ENCODE results near the gene MSH3.
"Not testable (repeated sequence)": the region's sequence is repeated elsewhere in the genome, so short reads cannot be mapped to it uniquely, and the experiment has no call there.

Gene MSH3

GRCh38 chr5:80656425-80656824 is 2.0 kb downstream of the MSH3 start:
- no peak for DNase-seq (ENCODE audit: low read depth)

DNA sequence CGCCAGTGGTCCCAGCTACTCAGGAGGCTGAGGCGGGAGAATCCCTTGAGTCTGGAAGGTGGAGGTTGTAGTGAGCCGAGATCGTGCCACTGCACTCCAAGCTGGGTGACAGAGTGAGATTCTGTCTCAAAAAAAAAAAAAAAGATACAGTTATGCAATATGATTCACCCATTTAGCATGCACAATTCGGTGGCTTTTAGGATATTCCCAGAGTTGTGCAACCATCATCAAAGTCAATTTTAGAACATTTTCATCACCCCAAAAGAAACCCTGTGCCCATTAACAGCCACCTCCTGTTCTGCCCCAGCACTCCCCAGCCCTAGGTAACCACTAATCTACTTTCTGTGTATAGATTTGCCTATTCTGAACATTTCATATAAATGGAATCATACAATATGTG is 4.7 kb downstream of the MSH3 start:
- no peak for DNase-seq (ENCODE audit: low read depth)

DNA sequence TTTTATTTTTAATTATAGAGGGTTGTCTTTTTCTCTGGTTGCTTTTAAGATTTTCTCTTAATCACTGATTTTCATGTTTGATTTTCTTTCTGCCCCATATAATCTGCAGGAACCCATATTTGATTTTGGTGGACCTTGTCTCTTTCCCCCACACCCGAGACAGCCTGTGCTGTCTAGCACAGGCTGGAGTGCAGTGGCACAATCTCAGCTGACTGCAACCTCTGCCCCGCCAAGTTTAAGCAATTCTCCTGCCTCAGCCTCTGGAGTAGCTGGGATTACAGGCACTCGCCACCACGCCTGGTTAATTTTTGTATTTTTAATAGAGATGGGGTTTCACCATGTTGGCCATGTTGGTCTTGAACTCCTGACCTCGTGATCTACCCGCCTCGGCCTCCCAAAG is 6.2 kb downstream of the MSH3 start:
- not testable (repeated sequence) for DNase-seq (ENCODE audit: low read depth)

- no peak for DNase-seq (ENCODE audit: low read depth)
Measured at GRCh38 chr5:80662108-80662507, 7.7 kb downstream of the MSH3 start.

DNA sequence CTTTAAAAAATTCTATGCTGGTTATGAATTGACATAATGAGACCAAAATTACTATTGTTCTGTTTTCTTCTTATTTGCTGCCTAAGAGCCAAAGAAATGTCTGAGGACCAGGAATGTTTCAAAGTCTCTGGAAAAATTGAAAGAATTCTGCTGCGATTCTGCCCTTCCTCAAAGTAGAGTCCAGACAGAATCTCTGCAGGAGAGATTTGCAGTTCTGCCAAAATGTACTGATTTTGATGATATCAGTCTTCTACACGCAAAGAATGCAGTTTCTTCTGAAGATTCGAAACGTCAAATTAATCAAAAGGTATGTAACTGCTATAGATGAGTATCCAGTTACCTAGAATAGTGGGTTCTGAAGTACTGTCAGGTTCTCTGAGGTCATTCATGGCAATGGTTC is 10.6 kb downstream of the MSH3 start:
- DNase-seq (ENCODE audit: low read depth): no peak

DNA sequence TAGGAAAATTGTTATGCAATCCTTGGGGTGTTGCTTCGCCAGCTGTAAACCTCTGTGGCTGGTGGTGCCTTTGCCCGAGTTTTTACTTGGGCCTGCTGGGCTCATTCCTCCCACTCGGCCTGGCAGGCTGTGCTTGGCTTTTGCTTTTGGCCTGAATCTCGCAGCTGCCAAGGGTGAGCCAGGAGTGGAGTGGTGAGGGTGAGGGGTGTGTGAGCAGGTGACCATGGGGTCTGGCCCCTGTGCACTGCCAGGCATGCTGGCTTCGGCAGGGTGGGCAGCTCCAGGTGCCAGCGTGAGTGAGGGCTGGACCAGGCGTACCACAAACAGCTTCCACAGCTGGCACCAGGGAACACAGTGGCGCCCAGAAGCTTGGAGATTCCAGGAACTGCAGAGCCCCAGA is 12.9 kb downstream of the MSH3 start:
- no peak for DNase-seq (ENCODE audit: low read depth)

GRCh38 chr5:80668016-80668969 is 13.8 kb downstream of the MSH3 start:
- DNase-seq (ENCODE audit: low read depth): no peak

DNA sequence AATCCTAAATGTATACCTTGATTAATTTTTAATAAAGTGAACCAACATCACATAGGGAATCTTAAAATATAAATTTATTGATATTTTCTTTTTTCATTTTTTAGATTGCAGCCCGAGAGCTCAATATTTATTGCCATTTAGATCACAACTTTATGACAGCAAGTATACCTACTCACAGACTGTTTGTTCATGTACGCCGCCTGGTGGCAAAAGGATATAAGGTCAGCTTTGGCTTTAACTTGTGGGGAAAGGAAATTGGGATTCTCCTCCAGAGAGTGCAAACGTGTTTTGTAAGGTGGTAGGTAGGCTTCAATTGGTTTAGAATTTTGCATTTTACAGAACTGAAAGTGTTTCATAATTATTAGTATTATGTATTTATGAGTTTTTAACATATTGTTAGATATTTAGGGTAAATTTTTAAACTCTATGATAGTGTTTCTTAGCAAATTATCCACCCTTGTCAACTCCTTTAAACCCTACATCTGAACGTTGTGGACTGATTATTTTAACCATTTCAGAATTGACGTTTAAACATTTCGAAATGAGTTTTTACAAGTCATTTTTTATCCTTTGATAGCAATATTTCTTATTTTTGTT is 17.8 kb downstream of the MSH3 start:
- peak; percentile 36 for DNase-seq (ENCODE audit: low read depth)

DNA sequence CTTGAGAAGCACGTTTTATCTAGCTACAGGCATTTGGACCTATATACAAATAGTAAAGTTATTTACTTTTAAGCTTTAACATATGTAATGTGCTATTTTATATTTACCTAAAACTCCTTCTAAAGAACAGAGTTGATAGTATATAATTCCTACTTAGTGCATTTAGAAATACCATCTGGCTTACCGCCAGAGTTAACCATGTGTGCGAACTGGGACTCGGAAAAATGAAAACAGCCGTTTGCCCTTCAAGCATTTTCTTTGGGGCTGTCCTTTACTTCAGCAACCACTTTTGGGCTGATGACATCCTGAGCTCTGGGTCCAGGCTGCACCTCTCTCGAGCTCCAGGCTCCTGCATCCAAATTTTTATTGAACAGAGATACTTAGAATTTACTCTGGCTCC is 22.3 kb downstream of the MSH3 start:
- no peak for DNase-seq (ENCODE audit: low read depth)

GRCh38 chr5:80686757-80687156 is 32.3 kb downstream of the MSH3 start:
- no peak for DNase-seq (ENCODE audit: low read depth)

- DNase-seq (ENCODE audit: low read depth): no peak
Measured at GRCh38 chr5:80688648-80689420, 34.4 kb downstream of the MSH3 start.

DNA sequence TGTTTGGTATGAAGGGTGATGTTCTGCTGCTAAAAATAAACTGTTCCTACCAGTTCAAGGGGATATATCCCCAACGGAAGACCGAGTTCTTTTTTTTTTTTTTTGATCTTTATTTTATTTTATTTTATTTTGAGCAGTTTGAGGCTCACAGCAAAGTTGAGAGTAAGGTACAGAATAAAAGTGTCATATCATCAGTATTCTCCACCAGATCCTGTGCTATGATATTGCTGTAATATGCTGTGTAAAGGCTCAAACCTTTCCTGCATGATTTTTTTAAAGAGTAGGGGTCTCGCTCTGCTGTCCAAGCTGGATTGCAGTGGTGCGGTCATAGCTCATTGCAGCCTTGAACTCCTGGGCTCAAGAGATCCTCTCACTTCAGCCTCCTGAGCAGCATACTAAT is 35.2 kb downstream of the MSH3 start:
- no peak for DNase-seq (ENCODE audit: low read depth)

GRCh38 chr5:80695666-80696065 is 41.2 kb downstream of the MSH3 start:
- DNase-seq (ENCODE audit: low read depth): no peak

DNA sequence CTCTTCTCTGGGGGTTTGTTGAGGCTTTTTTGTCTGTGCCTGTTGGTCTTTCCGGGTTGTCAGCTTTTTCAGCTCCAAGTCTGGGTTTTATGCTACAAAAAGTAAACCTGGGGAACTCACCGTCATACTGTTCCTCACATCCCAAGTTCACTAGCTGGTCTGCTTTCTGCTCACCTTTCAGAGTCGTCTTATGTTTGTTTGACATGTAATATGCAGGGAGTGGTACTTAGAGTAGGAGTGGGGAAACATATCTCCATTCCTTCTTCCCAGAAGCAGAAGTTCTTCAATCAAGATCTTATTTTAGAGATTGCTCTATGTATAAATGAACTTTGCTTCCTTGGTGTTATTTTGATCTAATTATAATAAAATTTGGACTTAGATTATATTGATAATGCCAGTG is 42.0 kb downstream of the MSH3 start:
- no peak for DNase-seq (ENCODE audit: low read depth)

- DNase-seq (ENCODE audit: low read depth): no peak
Measured at GRCh38 chr5:80697100-80697499, 42.6 kb downstream of the MSH3 start.

DNA sequence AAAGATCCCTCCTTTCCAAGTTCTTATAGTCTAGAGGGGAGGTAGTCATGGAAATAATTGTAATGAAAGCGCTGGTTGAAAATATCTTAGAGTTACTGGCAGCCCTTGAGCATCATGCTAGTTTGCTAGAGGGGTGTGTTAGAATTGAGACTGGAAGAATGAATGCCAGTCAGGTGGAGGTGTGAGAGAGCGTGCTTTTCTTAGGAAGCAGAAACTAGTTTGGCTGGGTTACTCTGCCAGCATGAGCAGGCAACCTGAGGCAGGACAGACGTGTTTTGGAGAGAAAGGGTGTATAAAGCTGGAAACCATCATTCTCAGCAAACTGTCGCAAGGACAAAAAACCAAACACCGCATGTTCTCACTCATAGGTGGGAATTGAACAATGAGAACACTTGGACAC is 43.9 kb downstream of the MSH3 start:
- no peak for DNase-seq (ENCODE audit: low read depth)

DNA sequence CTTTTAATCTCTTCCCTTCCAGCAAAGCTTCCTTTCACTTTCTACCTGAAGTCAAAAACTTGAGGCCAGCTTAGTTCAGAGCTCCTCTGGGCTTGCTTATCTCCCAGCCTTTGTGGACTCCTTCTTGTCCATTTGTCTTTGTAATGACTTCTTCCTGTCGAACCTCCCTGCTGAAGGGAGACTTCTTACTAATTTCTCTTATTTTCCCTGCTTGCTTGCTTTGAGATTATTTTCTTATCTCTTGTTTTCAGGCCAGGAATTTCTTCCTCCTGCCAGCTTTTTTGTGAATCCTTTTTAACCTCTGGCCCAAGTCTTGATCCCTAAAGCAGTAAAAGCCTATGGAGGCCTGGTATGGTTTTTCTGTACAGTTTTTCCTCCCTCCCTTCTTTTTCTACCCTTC is 47.1 kb downstream of the MSH3 start:
- no peak for DNase-seq (ENCODE audit: low read depth)

DNA sequence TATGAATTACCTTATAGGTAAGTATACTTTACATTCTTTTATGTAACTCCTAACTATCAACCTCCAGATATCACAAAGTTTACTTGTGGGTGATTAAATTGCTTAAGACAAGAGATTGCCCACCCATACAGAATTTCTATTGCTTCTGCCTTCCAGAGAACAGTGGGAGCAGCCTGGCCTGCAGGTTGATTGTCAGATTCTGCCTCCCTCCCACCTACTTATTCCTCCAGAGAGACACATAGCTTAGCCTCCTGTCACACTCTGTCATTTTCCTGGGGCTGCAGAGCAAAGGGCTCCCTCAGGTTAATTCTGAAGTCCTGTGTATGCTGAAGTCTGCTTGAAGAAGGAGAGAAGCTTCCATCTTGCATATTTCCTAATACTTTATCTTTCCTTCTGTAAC is 48.8 kb downstream of the MSH3 start:
- DNase-seq (ENCODE audit: low read depth): no peak

- no peak for DNase-seq (ENCODE audit: low read depth)
Measured at GRCh38 chr5:80703747-80704146, 49.3 kb downstream of the MSH3 start.

DNA sequence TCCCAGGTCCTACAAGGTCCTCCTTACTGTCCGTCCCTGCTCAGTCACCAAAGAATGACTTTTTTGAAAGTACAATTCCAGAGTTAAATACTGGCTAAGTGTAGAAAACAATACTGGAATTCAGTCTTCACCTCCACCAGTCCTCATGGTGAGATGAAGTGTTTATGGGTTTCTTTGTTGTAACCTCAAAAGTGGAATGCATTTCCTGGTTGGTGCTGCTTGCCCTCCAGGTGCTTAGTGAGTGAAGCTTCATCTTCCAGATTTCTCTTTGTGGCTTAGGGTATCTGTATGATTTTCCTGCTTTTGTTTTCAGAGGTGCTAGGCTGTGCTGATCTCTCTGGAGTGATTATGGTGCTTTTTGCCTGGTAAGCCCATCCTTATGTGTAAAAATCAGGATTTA is 49.8 kb downstream of the MSH3 start:
- no peak for DNase-seq (ENCODE audit: low read depth)

- DNase-seq (ENCODE audit: low read depth): no peak
Measured at GRCh38 chr5:80705216-80705769, 50.8 kb downstream of the MSH3 start.

DNA sequence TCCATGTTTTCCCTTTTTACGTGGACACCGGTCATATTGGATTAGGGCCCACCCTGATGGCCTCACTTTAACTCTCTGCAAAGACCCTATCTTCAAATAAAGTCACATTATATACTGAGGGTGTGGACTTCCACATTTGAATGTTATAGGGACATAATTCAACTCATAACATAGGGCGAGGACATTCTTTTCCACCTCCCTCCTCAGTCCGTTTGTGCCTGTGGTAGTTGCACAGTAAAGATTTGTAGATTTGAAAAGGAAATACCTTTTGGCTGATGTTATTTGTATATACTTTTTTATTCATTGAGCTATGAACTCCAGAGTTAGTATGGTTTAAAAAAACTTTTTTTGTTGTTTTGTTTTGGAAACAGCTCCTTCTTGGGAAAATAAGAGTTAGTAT is 51.3 kb downstream of the MSH3 start:
- no peak for DNase-seq (ENCODE audit: low read depth)
